Stimulated activated CD8-positive, alpha-beta memory T cell treated with anti-CD3 and anti-CD28 coated beads, Interleukin-15, amount 100 ng/mL, for 4 hours (primary cell): ENCODE data around the gene TNFRSF13B.

Experiments used
- DNase-seq, 2 donors: peaks; one replicate each; pipeline ENCODE4 v3.0.0-alpha.2; 2020; ENCODE audit warnings: low read depth in 2 of 2

Gene TNFRSF13B

DNA sequence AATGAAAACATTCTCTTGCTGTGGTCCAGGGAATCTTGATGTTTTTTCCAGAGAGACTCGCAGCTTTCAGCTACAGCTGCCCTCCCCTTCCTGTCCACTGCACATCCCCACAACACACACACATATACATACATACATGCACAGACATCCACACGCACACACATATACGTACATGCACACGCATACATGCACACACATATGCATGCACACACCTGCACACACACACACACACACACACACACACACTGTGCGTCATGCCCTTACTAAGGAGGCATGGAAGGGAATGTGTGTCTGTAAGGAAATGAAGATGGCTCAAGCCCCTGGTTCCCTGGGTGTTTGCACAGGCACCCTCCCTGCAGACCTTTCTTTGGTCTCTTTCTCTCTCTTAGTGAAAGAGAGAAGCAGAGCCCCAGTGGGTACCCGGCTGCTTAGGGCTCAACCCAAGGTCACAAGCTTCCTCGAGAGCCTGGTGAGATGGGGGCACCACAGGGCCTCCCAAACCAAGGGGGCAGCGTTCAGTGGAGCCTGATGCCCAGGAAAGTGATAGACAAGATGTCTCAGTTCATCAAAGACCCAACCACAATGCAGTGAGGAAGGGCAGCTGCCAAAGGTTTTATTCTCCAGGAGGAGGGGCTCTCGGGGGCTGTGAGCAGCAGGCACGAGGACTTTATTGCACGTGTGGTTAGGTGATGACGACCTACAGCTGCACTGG is 33.3 kb downstream of the TNFRSF13B start:
- DNase-seq, result no peak

DNA sequence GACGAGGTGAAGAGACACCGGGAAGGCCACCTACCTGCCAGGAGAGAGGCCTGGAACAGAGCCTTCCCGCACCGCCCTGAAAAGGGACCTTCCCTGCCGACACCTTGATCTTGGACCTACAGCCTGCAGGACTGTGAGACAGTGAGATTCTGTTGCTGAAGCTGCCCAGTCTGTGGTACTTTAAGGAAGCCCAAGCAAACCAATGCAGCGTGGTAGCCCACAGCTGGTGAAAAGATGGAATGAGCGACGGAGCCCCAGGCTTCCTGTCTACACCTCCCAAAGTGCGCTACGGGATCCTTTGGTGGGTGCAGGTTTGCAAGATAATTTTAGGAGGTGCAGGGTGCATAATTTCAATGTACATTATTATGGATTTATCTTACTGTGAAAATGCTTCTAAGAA is 33.9 kb downstream of the TNFRSF13B start:
- DNase-seq, result no peak

DNA sequence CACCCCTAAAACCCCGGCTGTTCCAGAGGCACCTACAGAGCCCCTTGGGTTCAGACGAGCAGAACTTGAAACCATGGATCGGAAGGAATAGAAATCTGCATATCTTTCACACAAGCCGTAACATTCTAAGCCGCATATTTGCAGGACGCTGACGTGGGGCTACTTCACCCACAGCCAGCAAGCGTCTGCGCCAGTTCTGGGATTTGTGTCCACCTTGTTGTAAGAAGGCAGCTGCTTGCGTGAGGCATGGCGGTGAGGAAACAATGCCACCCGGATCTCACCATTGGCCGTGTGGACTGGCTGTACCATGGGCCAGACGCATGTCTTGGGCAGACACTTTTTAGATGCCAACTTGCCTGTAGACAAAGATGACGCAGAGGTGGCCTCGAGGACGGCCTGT is 34.5 kb downstream of the TNFRSF13B start:
- no peak for DNase-seq

DNA sequence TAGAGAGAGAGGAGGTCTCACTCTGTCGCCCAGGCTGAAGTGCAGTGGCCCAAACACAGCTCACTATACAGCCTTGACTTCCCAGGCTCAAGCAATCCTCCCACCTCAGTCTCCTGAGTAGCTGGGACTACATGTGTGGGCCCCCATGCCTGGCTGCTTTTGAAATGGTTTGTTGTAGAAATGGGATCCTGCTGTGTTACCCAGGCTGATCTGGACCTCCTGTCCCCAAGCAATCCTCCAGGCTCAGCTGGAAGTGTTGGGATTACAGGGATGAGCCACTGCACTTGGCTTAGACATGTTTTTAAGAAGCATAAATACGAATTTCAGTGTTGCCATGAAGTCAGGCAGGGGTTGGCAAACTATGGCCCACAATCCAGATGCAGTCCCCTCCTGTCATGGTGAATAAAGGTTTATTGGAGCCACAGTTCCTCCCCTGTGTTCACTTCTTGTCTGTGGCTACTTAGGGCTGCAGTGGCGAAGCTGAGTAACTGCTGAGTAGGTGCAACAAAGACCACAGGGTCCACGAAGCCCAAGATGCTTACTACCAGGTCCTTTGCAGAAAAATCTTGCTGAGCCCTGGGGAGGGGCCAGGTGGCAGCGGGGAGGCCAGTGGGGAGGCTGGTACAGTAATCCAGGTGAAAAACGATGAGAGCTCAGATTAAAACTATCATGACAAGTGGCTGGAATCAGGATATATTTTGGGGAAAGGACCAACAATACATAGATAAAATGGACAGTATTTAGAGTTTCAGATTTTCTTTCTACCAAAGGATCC is 35.2 kb downstream of the TNFRSF13B start:
- DNase-seq, result no peak

DNA sequence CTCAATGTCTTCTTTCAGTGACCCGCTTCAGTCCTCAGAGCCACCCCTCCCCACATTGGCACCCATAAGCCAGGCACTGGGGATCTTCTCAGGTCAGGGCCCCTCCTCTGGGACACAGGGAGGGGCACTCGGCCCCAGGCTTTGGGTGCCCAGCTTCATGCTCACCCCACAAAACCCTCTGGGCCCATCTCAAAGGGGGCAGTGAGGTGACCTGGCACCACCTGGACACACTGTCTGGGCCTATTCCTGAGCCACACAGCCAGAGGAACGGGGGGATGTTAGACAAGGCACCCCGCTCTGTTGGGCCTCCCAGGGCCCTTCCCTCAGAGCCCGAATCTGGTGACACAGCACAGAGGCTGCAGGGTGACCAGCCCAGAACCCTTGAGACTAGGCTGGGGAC is 36.1 kb downstream of the TNFRSF13B start:
- no peak for DNase-seq

DNA sequence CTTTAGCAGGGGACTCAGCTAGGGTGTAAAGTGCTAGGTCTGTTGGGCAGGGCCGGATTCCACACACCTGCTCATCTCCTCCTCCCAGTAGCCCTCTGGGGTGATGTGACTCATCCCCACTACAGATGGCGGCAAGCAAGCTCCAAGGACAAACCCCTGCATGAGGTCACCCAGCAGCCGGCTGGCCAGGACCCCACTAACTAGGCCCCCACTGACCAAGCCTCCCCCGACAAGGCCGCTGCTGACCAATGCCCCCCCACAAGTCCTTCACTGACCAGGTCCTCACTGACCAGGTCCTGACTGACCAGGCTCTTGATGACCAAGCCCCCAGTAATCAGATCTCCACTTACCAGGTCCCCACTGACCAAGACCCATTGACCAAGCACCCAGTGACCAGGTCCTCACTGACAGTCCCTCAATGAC is 36.7 kb downstream of the TNFRSF13B start:
- no peak for DNase-seq

DNA sequence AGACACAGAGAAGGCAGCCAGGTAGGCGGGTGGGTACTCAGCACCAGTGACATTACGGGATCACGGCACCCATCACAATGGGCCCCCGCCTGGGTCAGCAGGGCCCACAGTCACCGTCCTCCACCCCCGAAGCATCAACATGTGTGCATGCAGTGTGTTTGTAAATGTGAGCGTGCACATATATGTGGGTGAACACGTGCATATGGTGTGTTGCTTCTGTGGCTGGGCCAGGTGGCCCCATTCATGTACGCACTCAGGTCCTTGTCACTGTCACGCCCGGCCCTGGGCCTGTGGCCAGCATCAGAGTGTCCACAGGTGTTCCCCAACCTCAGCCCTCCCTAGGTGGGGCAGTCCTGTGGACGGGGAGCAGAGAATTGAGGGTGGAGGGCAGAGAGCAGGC is 37.1 kb downstream of the TNFRSF13B start:
- DNase-seq, result no peak

DNA sequence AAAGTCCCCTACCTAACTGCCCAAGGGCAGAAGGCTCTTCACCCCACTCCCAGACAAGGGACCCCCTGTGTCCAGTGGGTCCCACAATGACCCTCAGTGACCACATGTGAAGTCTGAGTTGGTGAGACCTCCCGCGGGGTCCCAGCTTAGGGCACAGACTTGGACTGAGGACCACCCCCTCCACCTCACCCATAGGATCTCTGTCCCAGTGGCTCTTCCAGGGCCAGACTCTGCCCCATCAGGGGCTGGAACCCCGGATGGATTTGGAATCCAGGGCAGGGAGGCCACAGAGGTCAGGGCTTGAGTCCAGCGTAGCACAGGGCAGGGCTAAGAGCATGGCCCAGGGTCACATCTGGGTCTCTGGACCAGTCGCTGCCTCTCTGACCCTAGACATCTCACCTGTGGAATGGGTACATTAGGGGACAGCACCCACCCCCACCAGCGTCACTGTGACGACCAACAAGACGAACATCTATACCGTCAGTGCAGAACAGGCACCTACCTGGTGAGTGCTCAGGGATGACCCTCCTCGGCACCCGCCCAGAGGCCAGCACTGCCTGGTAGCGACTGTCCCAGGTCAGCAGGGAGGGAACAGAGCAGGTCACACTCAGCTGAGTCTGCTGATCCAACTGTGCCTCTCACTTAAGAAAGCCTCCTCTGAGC is 37.7 kb downstream of the TNFRSF13B start:
- DNase-seq, result no peak

DNA sequence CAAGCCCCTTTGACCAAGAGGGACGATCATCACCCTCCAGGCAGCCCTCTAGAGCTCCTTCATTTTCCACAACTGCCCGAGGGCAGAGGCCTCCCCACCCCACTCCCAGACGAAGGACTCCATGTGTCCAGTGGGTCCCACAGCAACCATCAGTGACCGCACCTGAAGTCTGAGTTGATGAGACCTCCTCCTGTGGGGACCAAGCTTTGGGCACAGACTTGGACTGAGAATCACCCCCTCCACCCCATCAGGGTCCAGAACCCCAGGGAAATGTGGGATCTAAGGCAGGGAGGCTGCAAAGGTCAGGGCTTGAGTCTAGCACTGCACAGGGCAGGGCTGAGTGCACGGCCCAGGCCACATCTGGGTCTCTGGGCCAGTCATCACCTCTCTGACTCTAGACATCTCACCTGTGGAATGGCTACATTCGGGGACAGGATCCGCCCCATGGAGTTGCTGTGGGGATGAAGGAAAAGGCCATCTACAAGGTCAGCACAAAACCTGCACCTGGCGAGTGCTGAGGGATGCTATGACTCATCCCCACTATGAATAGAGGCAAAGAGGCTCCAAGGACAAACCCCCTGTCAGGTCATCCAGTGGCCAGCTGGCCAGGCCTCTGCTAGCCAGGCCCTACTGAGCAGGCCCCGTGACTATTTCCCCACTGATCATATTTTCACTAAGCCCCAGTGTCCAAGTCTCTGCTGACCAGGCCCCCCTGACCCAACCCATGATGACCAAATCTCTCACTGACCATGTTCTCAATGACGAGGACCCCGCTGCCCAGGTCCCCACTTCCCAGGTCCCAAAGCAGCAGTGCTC is 38.4 kb downstream of the TNFRSF13B start:
- no peak for DNase-seq

DNA sequence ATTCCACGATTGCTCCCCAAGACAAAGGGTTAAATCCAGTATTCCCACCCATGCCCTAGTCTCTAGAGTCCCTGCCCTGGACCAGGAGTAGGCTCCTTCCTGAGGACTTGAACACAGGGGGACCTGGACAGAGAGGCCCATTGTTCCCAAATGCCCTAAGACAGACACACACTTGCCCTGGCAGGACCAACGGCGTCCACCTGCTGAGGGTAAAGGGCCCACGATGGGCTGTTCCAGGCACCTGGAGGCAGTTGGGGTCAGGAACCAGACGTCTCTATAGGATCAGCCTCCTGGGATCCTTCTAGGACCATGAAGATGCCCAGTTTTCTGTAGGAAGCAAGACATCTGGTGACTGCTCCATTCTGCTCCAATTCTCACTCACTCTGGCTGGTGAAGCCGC is 39.3 kb downstream of the TNFRSF13B start:
- no peak for DNase-seq

DNA sequence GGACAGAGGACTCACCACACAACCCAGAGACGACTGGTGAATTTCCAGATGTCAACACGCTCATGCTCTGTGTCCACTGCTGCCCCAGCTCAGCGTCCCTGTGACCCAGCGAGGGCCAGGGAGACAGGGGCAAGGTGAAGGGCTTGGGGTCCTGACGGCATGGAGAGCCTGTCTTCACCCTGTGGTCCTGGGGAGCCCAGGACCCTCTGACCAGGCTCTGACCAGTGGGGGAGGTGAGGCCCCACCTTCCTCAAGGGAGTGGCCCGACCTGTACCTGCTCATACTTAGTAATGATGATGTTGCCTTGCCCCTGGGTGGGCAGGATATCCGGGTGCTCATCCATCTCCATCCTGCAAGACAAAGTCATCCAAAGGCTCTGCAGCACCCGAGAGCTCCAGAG is 39.8 kb downstream of the TNFRSF13B start:
- DNase-seq, result no peak

DNA sequence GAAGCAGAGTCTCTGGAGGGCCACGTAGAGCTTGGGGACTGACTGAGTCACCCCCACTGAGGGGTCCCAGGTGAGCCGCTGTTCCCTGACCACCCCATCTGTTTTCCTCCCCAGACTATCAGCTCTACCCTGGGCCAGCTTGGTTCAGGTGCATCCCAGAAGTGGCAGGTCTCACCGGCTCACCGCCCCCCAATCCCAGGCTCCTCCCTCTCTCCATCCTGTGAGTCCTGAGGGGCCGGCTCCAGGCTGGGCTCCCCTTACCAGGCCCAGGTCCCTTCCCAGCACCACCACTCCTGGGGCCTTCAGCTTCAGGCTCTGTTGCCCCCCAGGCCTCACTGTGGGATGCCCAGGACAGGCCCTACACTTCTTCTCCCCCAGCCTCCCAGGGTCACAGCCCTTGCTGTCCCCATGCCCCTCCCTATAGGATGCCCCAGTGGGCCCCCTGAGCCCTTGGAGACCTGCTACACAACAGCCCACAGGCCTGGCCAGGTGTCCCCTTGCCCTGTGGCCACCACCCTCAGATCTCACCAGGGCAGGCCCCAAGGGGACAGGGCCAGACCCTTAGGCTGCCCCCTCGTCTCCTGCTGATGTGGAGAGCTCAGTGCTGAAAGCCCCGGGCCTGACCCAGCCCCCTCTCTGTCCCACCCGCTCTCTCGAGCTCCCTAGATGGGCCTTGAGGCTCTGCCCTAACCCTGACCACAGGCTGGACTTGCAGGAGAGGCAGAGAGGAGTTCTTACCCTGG is 40.4 kb downstream of the TNFRSF13B start:
- DNase-seq, result no peak

DNA sequence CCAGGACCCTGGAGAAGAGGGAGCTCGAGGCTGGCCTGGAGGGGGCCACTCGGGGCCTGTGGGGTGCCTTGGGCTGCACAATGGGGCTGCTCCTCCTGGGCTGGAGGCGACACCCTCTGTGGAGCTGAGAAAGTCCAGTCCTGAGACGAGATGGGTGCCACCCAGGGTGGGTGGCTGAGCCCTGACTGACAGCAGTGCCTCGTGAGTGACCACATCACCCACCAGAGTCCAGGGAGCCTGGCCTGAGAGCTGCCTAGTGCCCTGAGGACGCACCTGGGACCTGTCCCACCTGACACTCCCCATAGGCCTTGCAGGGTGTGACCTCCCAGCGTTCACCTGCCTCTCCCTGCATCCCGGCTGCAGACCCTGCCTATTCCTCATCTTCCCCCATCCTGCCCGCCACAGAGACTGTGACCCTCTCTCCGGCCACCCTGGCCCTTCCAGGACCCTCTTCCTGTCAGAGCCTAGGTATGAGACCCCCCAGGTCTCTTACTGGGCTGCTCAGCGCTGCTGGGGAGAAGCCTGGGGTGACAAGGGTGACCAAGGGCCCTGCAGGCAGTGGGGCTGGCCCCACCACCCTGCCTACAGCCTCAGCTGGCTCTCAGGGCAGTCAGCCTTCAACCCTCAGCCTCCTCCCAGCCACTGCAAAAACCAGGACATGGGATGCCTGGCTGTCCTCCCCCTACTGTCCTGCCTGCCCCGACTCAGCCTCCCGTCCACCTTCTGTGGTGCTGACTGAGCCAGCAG is 41.2 kb downstream of the TNFRSF13B start:
- DNase-seq, result no peak

DNA sequence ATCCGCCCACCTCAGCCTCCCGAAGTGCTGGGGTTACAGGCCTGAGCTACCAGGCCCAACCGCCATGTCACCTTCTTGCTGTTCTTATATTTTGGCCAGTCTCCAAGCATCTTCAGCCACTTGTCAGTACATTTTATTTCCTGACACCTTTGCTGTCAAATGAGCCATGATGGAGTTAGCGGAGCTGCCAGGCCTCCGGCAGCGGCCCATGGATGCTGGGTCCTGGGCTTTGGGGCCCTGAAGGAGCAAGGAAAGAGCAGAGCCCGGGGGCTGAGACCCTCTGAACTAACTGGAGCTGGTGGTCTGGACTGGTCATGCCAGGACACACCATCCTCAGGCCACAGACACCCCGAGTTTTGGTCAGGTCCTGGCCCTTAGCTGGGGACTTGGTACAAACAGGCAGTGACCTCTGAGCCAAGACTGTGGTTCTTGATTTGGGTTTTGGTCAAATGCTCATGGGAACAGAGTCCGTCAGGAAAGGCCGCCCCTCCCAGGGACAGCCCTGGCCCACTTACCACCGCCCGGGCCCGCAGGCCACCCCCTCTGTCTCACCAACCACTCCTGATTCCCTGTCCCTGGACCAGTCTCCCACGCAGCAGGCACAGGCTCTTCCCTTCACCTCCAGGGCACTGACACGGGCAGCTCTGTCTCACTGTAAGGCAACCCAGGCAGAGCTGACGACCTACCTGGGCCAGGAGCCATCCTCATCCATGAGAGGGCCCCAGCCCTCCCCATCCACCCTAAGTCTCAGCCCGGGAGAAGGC is 42.0 kb downstream of the TNFRSF13B start:
- no peak for DNase-seq

DNA sequence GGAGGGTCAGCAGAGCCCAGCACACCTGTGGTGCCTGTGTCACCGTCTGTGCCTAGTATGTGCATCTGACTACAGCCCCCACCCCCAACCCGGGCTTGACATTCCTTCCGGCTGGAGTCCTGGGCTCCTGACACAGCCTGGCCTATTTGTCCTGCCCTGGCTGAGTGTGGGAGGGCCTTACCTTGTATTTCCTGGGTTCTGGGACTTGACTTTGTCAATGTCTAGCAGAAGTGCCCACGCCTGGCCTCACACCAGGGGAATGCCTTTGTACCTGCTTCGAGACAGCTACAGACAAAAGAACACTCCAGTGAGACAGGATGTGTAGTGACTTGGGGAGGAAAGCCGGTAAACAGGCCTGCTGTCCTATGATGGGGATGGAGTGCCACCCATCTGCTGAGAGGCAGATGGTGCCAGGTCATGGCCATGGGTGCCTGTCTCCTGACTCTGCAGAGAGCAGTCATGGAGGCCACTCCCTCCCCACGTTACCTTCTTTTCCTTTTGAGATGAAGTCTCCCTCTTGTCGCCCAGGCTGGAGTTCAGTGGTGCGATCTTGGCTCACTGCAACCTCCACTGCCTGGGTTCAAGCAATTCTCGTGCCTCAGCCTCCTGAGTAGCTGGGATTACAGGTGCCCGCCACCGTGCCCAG is 42.8 kb downstream of the TNFRSF13B start:
- DNase-seq, result no peak

DNA sequence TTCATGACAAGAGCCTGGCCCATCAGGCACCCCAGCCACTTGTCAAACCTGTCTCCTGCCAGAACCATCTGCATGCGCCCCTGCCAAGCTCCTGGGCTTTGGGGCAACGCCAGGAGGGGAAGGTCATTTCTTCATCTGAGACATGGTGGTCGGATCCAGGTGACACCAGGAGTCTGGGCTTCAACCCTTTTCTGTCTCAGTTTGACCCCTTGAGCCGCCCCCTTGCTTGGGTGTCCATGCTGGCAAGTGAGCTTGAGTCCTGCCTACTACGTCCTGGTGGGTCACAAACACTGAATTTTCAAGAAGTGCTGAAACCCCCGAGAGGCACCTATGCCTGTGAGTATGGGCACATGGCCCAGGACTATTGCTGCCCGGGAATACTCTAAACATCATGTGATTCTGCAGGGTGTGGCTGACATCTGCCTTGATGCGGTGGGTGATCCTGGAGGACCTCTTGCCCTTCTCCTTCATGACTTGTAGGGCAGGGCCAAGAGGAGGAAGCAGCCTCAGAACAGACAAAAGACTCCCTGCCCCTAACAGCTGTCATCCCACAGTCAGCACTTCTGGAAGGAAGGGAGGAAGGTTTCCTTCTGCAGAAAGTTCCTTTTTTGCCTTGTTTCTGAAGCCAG is 43.4 kb downstream of the TNFRSF13B start:
- DNase-seq, result no peak

DNA sequence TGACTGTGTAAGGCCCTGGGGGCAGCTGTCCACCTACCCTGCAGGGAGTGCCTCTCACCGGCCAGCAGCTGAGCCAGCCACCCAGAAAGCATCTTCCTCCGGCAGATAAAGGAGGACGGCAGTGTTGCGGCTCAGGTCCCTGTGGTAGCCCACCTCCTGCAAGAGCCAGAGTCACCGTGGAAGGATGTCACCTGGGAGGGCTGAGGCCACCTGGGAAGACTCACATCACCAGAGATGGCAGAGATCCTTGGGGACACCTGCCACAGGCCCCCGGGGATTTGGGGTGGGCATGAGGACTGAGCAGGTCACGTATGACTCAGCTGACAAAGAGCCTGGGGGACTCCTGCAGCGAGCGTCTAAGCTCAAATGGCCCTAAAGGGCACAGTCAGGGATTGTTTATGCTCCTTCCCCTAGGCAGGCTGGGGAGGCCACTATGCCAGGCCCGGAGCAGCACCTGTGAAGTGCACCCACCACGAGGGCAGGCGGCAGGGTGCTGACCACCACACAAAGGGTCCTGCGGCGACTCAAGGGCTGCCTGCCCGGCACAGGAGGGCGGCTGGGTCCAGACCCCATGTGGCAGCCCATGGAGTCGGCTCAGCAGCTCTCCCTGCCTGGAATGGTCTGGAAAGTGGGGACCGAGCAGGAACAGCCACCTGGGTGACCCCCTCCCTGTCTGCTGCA is 44.1 kb downstream of the TNFRSF13B start:
- no peak for DNase-seq
